ENCODE results near the gene AKTIP. TPM values are rescaled to one million over a fixed set of nuclear protein-coding genes. Genes with fewer than 3 reads are reported as not detected.

AKTIP gene
- total and polyA plus RNA-seq, 9 of the 15 experiments (the other 6 are each of a cell fraction or from before 2014, with no cell fraction given): 3.0 to 10.7 (median 4.4) TPM

- TF ChIP-seq ZNF280A (IDR thresholded peaks at IDR 0.05; ENCODE audit: low read depth, partially characterized antibody) (no peak), HDAC2 (IDR thresholded peaks at IDR 0.05) (no peak), PCBP2 (IDR thresholded peaks at IDR 0.05; ENCODE audit: low read depth, low read length, poor library complexity, severe bottlenecking) (no peak), CC2D1A (IDR thresholded peaks at IDR 0.05) (no peak), MNT (conservative IDR thresholded peaks at IDR 0.05) (peak; percentile 57 to 68; a peak in 3 of 4 replicates), NEUROD1 (IDR thresholded peaks at IDR 0.05; ENCODE audit: borderline replicate concordance, low read depth, low read length, partially characterized antibody) (peak; percentile 56), ZKSCAN8 (CRISPR knock-in tag; IDR thresholded peaks at IDR 0.05) (no peak), RFX1 (IDR thresholded peaks at IDR 0.05) (peak; percentile 68), KLF10 (CRISPR knock-in tag; IDR thresholded peaks at IDR 0.05) (no peak), CEBPB (tag; IDR thresholded peaks at IDR 0.05) (peak; percentile 93)
- TF ChIP-seq, protein P1, sequence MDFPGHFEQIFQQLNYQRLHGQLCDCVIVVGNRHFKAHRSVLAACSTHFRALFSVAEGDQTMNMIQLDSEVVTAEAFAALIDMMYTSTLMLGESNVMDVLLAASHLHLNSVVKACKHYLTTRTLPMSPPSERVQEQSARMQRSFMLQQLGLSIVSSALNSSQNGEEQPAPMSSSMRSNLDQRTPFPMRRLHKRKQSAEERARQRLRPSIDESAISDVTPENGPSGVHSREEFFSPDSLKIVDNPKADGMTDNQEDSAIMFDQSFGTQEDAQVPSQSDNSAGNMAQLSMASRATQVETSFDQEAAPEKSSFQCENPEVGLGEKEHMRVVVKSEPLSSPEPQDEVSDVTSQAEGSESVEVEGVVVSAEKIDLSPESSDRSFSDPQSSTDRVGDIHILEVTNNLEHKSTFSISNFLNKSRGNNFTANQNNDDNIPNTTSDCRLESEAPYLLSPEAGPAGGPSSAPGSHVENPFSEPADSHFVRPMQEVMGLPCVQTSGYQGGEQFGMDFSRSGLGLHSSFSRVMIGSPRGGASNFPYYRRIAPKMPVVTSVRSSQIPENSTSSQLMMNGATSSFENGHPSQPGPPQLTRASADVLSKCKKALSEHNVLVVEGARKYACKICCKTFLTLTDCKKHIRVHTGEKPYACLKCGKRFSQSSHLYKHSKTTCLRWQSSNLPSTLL (IDR thresholded peaks at IDR 0.05): no peak
- TF ChIP-seq, protein P2, sequence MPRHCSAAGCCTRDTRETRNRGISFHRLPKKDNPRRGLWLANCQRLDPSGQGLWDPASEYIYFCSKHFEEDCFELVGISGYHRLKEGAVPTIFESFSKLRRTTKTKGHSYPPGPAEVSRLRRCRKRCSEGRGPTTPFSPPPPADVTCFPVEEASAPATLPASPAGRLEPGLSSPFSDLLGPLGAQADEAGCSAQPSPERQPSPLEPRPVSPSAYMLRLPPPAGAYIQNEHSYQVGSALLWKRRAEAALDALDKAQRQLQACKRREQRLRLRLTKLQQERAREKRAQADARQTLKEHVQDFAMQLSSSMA (CRISPR knock-in tag; IDR thresholded peaks at IDR 0.05): no peak
- TF ChIP-seq, protein P3, sequence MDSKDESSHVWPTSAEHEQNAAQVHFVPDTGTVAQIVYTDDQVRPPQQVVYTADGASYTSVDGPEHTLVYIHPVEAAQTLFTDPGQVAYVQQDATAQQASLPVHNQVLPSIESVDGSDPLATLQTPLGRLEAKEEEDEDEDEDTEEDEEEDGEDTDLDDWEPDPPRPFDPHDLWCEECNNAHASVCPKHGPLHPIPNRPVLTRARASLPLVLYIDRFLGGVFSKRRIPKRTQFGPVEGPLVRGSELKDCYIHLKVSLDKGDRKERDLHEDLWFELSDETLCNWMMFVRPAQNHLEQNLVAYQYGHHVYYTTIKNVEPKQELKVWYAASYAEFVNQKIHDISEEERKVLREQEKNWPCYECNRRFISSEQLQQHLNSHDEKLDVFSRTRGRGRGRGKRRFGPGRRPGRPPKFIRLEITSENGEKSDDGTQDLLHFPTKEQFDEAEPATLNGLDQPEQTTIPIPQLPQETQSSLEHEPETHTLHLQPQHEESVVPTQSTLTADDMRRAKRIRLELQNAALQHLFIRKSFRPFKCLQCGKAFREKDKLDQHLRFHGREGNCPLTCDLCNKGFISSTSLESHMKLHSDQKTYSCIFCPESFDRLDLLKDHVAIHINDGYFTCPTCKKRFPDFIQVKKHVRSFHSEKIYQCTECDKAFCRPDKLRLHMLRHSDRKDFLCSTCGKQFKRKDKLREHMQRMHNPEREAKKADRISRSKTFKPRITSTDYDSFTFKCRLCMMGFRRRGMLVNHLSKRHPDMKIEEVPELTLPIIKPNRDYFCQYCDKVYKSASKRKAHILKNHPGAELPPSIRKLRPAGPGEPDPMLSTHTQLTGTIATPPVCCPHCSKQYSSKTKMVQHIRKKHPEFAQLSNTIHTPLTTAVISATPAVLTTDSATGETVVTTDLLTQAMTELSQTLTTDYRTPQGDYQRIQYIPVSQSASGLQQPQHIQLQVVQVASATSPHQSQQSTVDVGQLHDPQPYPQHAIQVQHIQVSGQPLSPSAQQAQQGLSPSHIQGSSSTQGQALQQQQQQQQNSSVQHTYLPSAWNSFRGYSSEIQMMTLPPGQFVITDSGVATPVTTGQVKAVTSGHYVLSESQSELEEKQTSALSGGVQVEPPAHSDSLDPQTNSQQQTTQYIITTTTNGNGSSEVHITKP (IDR thresholded peaks at IDR 0.05; ENCODE audit: partially characterized antibody): no peak
- TF ChIP-seq, protein P4, sequence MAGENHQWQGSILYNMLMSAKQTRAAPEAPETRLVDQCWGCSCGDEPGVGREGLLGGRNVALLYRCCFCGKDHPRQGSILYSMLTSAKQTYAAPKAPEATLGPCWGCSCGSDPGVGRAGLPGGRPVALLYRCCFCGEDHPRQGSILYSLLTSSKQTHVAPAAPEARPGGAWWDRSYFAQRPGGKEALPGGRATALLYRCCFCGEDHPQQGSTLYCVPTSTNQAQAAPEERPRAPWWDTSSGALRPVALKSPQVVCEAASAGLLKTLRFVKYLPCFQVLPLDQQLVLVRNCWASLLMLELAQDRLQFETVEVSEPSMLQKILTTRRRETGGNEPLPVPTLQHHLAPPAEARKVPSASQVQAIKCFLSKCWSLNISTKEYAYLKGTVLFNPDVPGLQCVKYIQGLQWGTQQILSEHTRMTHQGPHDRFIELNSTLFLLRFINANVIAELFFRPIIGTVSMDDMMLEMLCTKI (IDR thresholded peaks at IDR 0.05; ENCODE audit: partially characterized antibody): no peak
- TF ChIP-seq, protein P5, sequence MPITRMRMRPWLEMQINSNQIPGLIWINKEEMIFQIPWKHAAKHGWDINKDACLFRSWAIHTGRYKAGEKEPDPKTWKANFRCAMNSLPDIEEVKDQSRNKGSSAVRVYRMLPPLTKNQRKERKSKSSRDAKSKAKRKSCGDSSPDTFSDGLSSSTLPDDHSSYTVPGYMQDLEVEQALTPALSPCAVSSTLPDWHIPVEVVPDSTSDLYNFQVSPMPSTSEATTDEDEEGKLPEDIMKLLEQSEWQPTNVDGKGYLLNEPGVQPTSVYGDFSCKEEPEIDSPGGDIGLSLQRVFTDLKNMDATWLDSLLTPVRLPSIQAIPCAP (CRISPR knock-in tag; IDR thresholded peaks at IDR 0.05; ENCODE audit: borderline replicate concordance): no peak
These were observed 388 bp upstream of the AKTIP start (continued) for GRCh38 chr16:53503270-53503923.
